Measurements from ENCODE around the gene MICAL2.

DNA sequence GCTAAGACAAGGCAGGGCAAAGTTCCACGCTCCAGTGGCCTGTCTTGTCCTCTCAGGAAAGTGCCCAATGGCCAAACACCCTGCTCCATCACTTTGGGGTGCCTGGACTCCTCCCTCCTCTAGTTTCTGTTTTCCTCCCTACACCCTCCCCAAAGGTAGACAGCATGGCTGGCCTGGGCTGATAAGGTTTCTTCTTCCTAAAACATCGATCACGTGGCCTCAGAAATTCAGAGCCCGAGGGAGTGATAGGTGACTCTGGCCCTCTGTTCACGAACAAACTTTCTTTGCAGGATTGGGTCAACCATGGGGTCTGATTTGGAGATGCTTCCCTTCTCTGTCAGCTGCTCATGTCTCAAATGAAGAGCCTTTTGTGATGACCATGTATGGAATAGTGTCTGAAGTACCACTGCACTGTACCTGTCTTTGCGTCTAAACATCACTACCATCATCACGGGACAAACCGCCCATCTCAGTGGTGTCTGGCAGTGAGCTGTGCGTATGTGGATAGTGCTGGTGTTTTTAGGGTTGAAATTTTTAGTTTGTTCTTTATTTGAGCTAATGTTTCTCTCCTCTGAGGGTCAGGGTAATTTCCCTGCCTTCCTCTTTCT, 6.1 kb downstream of the MICAL2 start:
- TF ChIP-seq PAX5 (IDR thresholded peaks at IDR 0.05; ENCODE audit: insufficient read depth, low read length, severe bottlenecking) (no peak), POLR2AphosphoS5 (IDR thresholded peaks at IDR 0.05; ENCODE audit: low read depth, low read length) (no peak), POLR2A (IDR thresholded peaks at IDR 0.05; ENCODE audit: low read depth, low read length) (no peak), SPI1 (IDR thresholded peaks at IDR 0.05; ENCODE audit: low read depth, low read length) (no peak), TAF1 (IDR thresholded peaks at IDR 0.05; ENCODE audit: low read depth, low read length) (no peak)
